Mucosa of stomach (tissue), 1 donor: Measurements from ENCODE around the gene PPM1F.

Experiments used
- H3K27me3 ChIP-seq: one replicate; pipeline ENCODE4 v1.7.0; 2013; ENCODE audit warnings: mild to moderate bottlenecking, low read length; ENCODE audit not compliant: control insufficient read depth, insufficient read depth
- H3K36me3 ChIP-seq: one replicate; pipeline ENCODE4 v1.7.0; 2013; ENCODE audit warnings: low read length; ENCODE audit not compliant: control insufficient read depth, insufficient read depth
- H3K4me1 ChIP-seq: one replicate; pipeline ENCODE4 v1.7.0; 2013; ENCODE audit warnings: mild to moderate bottlenecking, low read length; ENCODE audit not compliant: control insufficient read depth, insufficient read depth
- H3K4me3 ChIP-seq: one replicate; pipeline ENCODE4 v1.7.0; 2013; ENCODE audit warnings: low read length
- H3K9ac ChIP-seq: one replicate; pipeline ENCODE4 v1.7.0; 2013; ENCODE audit warnings: mild to moderate bottlenecking, low read length, moderate library complexity
- H3K9me3 ChIP-seq: one replicate; pipeline ENCODE4 v1.7.0; 2013; ENCODE audit warnings: mild to moderate bottlenecking, low read length, moderate library complexity; ENCODE audit not compliant: control insufficient read depth
- donor health status: Pancreatic carcinoma.

The PPM1F gene

GRCh38 chr22:21972293-21972779 lies 19.7 kb upstream of the PPM1F start:
- H3K9me3 ChIP-seq, result no peaks in the 10 kb centered on the region
- no peaks in the 10 kb centered on the region for H3K27me3 ChIP-seq
- no peak overlapping the region for H3K4me3 ChIP-seq
- no peak overlapping the region for H3K9ac ChIP-seq
- no peaks in the 10 kb centered on the region for H3K4me1 ChIP-seq
- peaks cover 12% of the 10 kb centered on the region for H3K36me3 ChIP-seq

- Histone ChIP-seq H3K36me3 (peaks cover 17% of the 10 kb centered on the region), H3K4me3 (no peak overlapping the region), H3K9me3 (no peaks in the 10 kb centered on the region), H3K27me3 (no peaks in the 10 kb centered on the region), H3K9ac (no peak overlapping the region), H3K4me1 (no peaks in the 10 kb centered on the region)
Measured at GRCh38 chr22:21971858-21972275, 19.2 kb upstream of the PPM1F start.

GRCh38 chr22:21970800-21971617 lies 18.4 kb upstream of the PPM1F start:
- H3K36me3 ChIP-seq, result peaks cover 25% of the 10 kb centered on the region
- H3K27me3 ChIP-seq, result no peaks in the 10 kb centered on the region
- no peaks in the 10 kb centered on the region for H3K9me3 ChIP-seq
- no peak overlapping the region for H3K9ac ChIP-seq
- no peak overlapping the region for H3K4me3 ChIP-seq
- H3K4me1 ChIP-seq, result no peaks in the 10 kb centered on the region

GRCh38 chr22:21970037-21970799 lies 17.6 kb upstream of the PPM1F start:
- H3K9me3 ChIP-seq, result no peaks in the 10 kb centered on the region
- H3K27me3 ChIP-seq, result no peaks in the 10 kb centered on the region
- no peak overlapping the region for H3K4me3 ChIP-seq
- no peak overlapping the region for H3K9ac ChIP-seq
- H3K36me3 ChIP-seq, result peaks cover 26% of the 10 kb centered on the region
- H3K4me1 ChIP-seq, result no peaks in the 10 kb centered on the region

- Histone ChIP-seq H3K9me3 (no peaks in the 10 kb centered on the region), H3K4me3 (no peak overlapping the region), H3K27me3 (no peaks in the 10 kb centered on the region), H3K4me1 (no peaks in the 10 kb centered on the region), H3K36me3 (peaks cover 22% of the 10 kb centered on the region), H3K9ac (no peak overlapping the region)
Measured at GRCh38 chr22:21968452-21969129, 15.9 kb upstream of the PPM1F start.

- H3K4me1 ChIP-seq, result no peaks in the 10 kb centered on the region
- H3K36me3 ChIP-seq, result peaks cover 22% of the 10 kb centered on the region
- no peak overlapping the region for H3K4me3 ChIP-seq
- no peaks in the 10 kb centered on the region for H3K27me3 ChIP-seq
- H3K9ac ChIP-seq, result no peak overlapping the region
- H3K9me3 ChIP-seq, result no peaks in the 10 kb centered on the region
Measured at GRCh38 chr22:21967693-21968271, 15.1 kb upstream of the PPM1F start.

GRCh38 chr22:21966643-21967516 lies 14.2 kb upstream of the PPM1F start:
- Histone ChIP-seq H3K9me3 (no peaks in the 10 kb centered on the region), H3K4me3 (no peak overlapping the region), H3K9ac (no peak overlapping the region), H3K27me3 (no peaks in the 10 kb centered on the region), H3K36me3 (peaks cover 30% of the 10 kb centered on the region), H3K4me1 (peaks cover 8% of the 10 kb centered on the region)

- Histone ChIP-seq H3K4me1 (peaks cover 17% of the 10 kb centered on the region), H3K9me3 (no peaks in the 10 kb centered on the region), H3K4me3 (no peak overlapping the region), H3K36me3 (peaks cover 30% of the 10 kb centered on the region), H3K27me3 (no peaks in the 10 kb centered on the region), H3K9ac (no peak overlapping the region)
Measured at GRCh38 chr22:21965762-21966288, 13.2 kb upstream of the PPM1F start.

GRCh38 chr22:21964918-21965484 lies 12.4 kb upstream of the PPM1F start:
- Histone ChIP-seq H3K9ac (no peak overlapping the region), H3K27me3 (no peaks in the 10 kb centered on the region), H3K9me3 (no peaks in the 10 kb centered on the region), H3K4me3 (no peak overlapping the region), H3K36me3 (peaks cover 30% of the 10 kb centered on the region), H3K4me1 (peaks cover 22% of the 10 kb centered on the region)

GRCh38 chr22:21964234-21964633 lies 11.6 kb upstream of the PPM1F start:
- Histone ChIP-seq H3K36me3 (peaks cover 30% of the 10 kb centered on the region), H3K4me1 (peaks cover 28% of the 10 kb centered on the region)

More at GRCh38 chr22:21964234-21964633, 11.6 kb upstream of the PPM1F start:
- H3K9me3 ChIP-seq, result no peaks in the 10 kb centered on the region
- no peaks in the 10 kb centered on the region for H3K27me3 ChIP-seq
- no peak overlapping the region for H3K9ac ChIP-seq
- no peak overlapping the region for H3K4me3 ChIP-seq
